ENCODE measurements around the gene LRRC8D.
A peak's percentile ranks its signal among the peaks of the same experiment; 100 is the strongest.

Gene LRRC8D

GRCh38 chr1:89973471-89974127 lies 152.8 kb downstream of the LRRC8D start:
- TF ChIP-seq ISL1 (CRISPR knock-in tag; IDR thresholded peaks at IDR 0.05) (no peak), ZNF565 (CRISPR knock-in tag; conservative IDR thresholded peaks at IDR 0.05; ENCODE audit: low read depth) (no peak), ZNF70 (CRISPR knock-in tag; IDR thresholded peaks at IDR 0.05) (no peak), POU6F1 (CRISPR knock-in tag; IDR thresholded peaks at IDR 0.05; ENCODE audit: borderline replicate concordance, low read depth) (no peak), ZFP3 (CRISPR knock-in tag; IDR thresholded peaks at IDR 0.05) (no peak), CSDC2 (CRISPR knock-in tag; IDR thresholded peaks at IDR 0.05) (no peak), PATZ1 (CRISPR knock-in tag; IDR thresholded peaks at IDR 0.05; ENCODE audit: borderline replicate concordance) (no peak), TCF4 (CRISPR knock-in tag; IDR thresholded peaks at IDR 0.05; ENCODE audit: borderline replicate concordance) (no peak), ZFP30 (CRISPR knock-in tag; IDR thresholded peaks at IDR 0.05) (no peak), ARNTL (CRISPR knock-in tag; IDR thresholded peaks at IDR 0.05; ENCODE audit: borderline replicate concordance, low read depth) (no peak), GLIS3 (CRISPR knock-in tag; IDR thresholded peaks at IDR 0.05) (no peak), ZNF8 (CRISPR knock-in tag; IDR thresholded peaks at IDR 0.05) (no peak)
- ATAC-seq, result no peak

- no peak for ATAC-seq
- no peak for TF ChIP-seq TOX (CRISPR knock-in tag; IDR thresholded peaks at IDR 0.05; ENCODE audit: borderline replicate concordance)
- TF ChIP-seq PATZ1 (CRISPR knock-in tag; IDR thresholded peaks at IDR 0.05; ENCODE audit: borderline replicate concordance), result no peak
- TF ChIP-seq CSDC2 (CRISPR knock-in tag; IDR thresholded peaks at IDR 0.05), result no peak
- TF ChIP-seq OSR1 (CRISPR knock-in tag; IDR thresholded peaks at IDR 0.05), result no peak
- no peak for TF ChIP-seq CSRNP3 (CRISPR knock-in tag; IDR thresholded peaks at IDR 0.05)
- no peak for TF ChIP-seq ZNF565 (CRISPR knock-in tag; conservative IDR thresholded peaks at IDR 0.05; ENCODE audit: low read depth)
- TF ChIP-seq CREB5 (CRISPR knock-in tag; IDR thresholded peaks at IDR 0.05; ENCODE audit: low read depth), result no peak
- no peak for TF ChIP-seq ZFP3 (CRISPR knock-in tag; IDR thresholded peaks at IDR 0.05)
- TF ChIP-seq TCF4 (CRISPR knock-in tag; IDR thresholded peaks at IDR 0.05; ENCODE audit: borderline replicate concordance), result no peak
Observed at GRCh38 chr1:89974256-89974655, 153.4 kb downstream of the LRRC8D start.

- TF ChIP-seq ZNF8 (CRISPR knock-in tag; IDR thresholded peaks at IDR 0.05) (no peak), CREB5 (CRISPR knock-in tag; IDR thresholded peaks at IDR 0.05; ENCODE audit: low read depth) (no peak)
- ATAC-seq, result peak; percentile 85
Observed at GRCh38 chr1:89974696-89975470, 154.1 kb downstream of the LRRC8D start.

Data from SK-N-SH treated with all-trans-retinoic acid at 6 μM for 48 hours (cell line).